Uterus (tissue), 4 donors: ENCODE data around the gene MRPL52. TPM values are rescaled to one million over a fixed set of nuclear protein-coding genes. Genes with fewer than 3 reads are reported as not detected.
"Not testable (repeated sequence)": the region's sequence is repeated elsewhere in the genome, so short reads cannot be mapped to it uniquely, and the experiment has no call there.

Experiments
- DNase-seq, 2 donors: peaks; one replicate each; pipeline ENCODE4 v3.0.0-alpha.2; 2019 to 2020
- H3K27ac ChIP-seq, 2 donors: fragments of 200-600 bp; sonication (generic); 1 replicate in 1 of 2; 2 replicates in 1 of 2; pipeline ENCODE4 v1.5.1; 2016 to 2018
- H3K27me3 ChIP-seq, 2 donors: fragments of 200-600 bp; sonication (generic); one replicate each; pipeline ENCODE4 v1.5.1; 2018 to 2019; ENCODE audit warnings: control low read depth in 1 of 2
- H3K36me3 ChIP-seq, 2 donors: fragments of 200-600 bp; sonication (generic); one replicate each; pipeline ENCODE4 v1.5.1; 2019; ENCODE audit warnings: control low read depth in 1 of 2
- H3K4me1 ChIP-seq, 2 donors: fragments of 200-600 bp; sonication (generic); one replicate each; pipeline ENCODE4 v1.5.1; 2018 to 2019; ENCODE audit warnings: control low read depth in 1 of 2
- H3K4me3 ChIP-seq, 2 donors: fragments of 200-600 bp; sonication (generic); 1 replicate in 1 of 2; 2 replicates in 1 of 2; pipeline ENCODE4 v1.5.1; 2018 to 2019; ENCODE audit warnings: mild to moderate bottlenecking in 1 of 2
- H3K9me3 ChIP-seq, 2 donors: fragments of 200-600 bp; sonication (generic); one replicate each; pipeline ENCODE4 v1.5.1; 2019; ENCODE audit warnings: control low read depth in 1 of 2
- CTCF ChIP-seq, 4 experiments: fragments of 200-600 bp in 2 of 4; fragments of 450-650 bp in 2 of 4; sonication (generic) in 2 of 4; IDR thresholded peaks; one replicate each; pipeline ENCODE4 v1.5.1; 2016 to 2019; ENCODE audit warnings: antibody characterized with exemption in 4 of 4, mild to moderate bottlenecking in 2 of 4, moderate library complexity in 1 of 4
- POLR2A ChIP-seq, 2 donors: fragments of 450-650 bp; IDR thresholded peaks; one replicate each; pipeline ENCODE4 v1.6.1; 2016; ENCODE audit warnings: antibody characterized with exemption in 2 of 2, mild to moderate bottlenecking in 1 of 2, moderate library complexity in 1 of 2
- intact Hi-C: fragments of 100-400 bp; cut with DNase I; formaldehyde crosslinking; loops from one replicate; pipeline ENCODE4 v1.15.1; 2023; ENCODE audit warnings: low total_unique reads
- total RNA-seq, 4 donors: library from RNA; depleted of rRNA in 3 of 4; stranded (reverse); fragments of >200 nt in 3 of 4; gene quantifications; one replicate each; pipeline versions ENCODE4 v1.1.0 to v1.2.4, GENCODE V29; 2014 to 2023
- donor health status: DM: yes; HTN: yes; CAD: no.

The MRPL52 gene
- total RNA-seq, 4 donors from 2014 or later, result 14.3 to 255 (median 35.3) TPM

GRCh38 chr14:22850944-22851764 is 21.5 kb downstream of the MRPL52 start:
- Histone ChIP-seq H3K27ac (peak overlapping the region; percentile 96 to 100), H3K4me1 (peaks cover 28 to 53% of the 10 kb centered on the region in 2 donors), H3K4me3 (no peak overlapping the region), H3K9me3 (no peaks in the 10 kb centered on the region), H3K27me3 (no peaks in the 10 kb centered on the region), H3K36me3 (no peaks in the 10 kb centered on the region)
- peak; percentile 94 for DNase-seq
- intact Hi-C loops, result loop anchor here (10.0 kb wide), 1 partner anchor 286 kb away; no protein-coding TSS in a partner anchor
- peak; percentile 31 to 41 for TF ChIP-seq POLR2A (IDR thresholded peaks at IDR 0.05)
- TF ChIP-seq CTCF (IDR thresholded peaks at IDR 0.05), result no peak

- H3K36me3 ChIP-seq, H3K4me3 ChIP-seq, H3K27me3 ChIP-seq, DNase-seq, H3K9me3 ChIP-seq: not testable (repeated sequence)
- intact Hi-C loops, result loop anchor here (10.0 kb wide), 1 partner anchor 287 kb away; no protein-coding TSS in a partner anchor
- peak overlapping the region; percentile 96 to 100 for H3K27ac ChIP-seq
- H3K4me1 ChIP-seq, result peaks cover 18 to 43% of the 10 kb centered on the region in 2 donors
Observed at GRCh38 chr14:22852178-22852577, 22.5 kb downstream of the MRPL52 start.

GRCh38 chr14:22852599-22852939 is 22.9 kb downstream of the MRPL52 start:
- DNase-seq, result peak in 1 of 2 donors; percentile 25
- Histone ChIP-seq H3K4me1 (peaks cover 17 to 40% of the 10 kb centered on the region in 2 donors), H3K9me3 (no peaks in the 10 kb centered on the region), H3K4me3 (no peak overlapping the region), H3K36me3 (no peaks in the 10 kb centered on the region), H3K27me3 (no peaks in the 10 kb centered on the region), H3K27ac (peak overlapping the region; percentile 96 to 100)
- intact Hi-C loops, result loop anchor here (10.0 kb wide), 1 partner anchor 288 kb away; no protein-coding TSS in a partner anchor
- TF ChIP-seq POLR2A (IDR thresholded peaks at IDR 0.05) (no peak), CTCF (IDR thresholded peaks at IDR 0.05) (no peak)

GRCh38 chr14:22852940-22853767 is 23.5 kb downstream of the MRPL52 start:
- TF ChIP-seq POLR2A (IDR thresholded peaks at IDR 0.05) (peak in 1 of 2 donors; percentile 39), CTCF (IDR thresholded peaks at IDR 0.05) (peak; percentile 68 to 99 (median 97))
- H3K9me3 ChIP-seq, result no peaks in the 10 kb centered on the region
- peaks cover 17 to 34% of the 10 kb centered on the region in 2 donors for H3K4me1 ChIP-seq
- H3K36me3 ChIP-seq, result no peaks in the 10 kb centered on the region
- H3K4me3 ChIP-seq, result peak overlapping the region; percentile 25 to 26
- H3K27ac ChIP-seq, result peak overlapping the region; percentile 96 to 100
- peak; percentile 93 to 94 for DNase-seq
- H3K27me3 ChIP-seq, result no peaks in the 10 kb centered on the region
- intact Hi-C loops, result loop anchor here (10.0 kb wide), 1 partner anchor 288 kb away; no protein-coding TSS in a partner anchor

- H3K27ac ChIP-seq, H3K36me3 ChIP-seq, H3K9me3 ChIP-seq, H3K27me3 ChIP-seq, H3K4me3 ChIP-seq, DNase-seq: not testable (repeated sequence)
- intact Hi-C loops, result loop anchor here (10.0 kb wide), 1 partner anchor 289 kb away; no protein-coding TSS in a partner anchor
- peaks cover 17 to 27% of the 10 kb centered on the region in 2 donors for H3K4me1 ChIP-seq
Observed at GRCh38 chr14:22854296-22854695, 24.6 kb downstream of the MRPL52 start.
